HepG2 (cell line): ENCODE results near the gene MKX.

Source experiments
- CTCF ChIP-seq: sonication (generic); formaldehyde crosslinking; IDR thresholded peaks from 2 replicates; pipeline ENCODE4 v1.5.0; 2020; ENCODE audit warnings: mild to moderate bottlenecking, missing genetic modification reagents, moderate library complexity
- EP300 ChIP-seq, 3 experiments: sonication (generic) in 1 of 3; formaldehyde crosslinking in 1 of 3; IDR thresholded peaks; 2 replicates each; pipeline versions ENCODE4 v1.5.1 to v1.6.1; 2011 to 2020; ENCODE audit warnings: low read depth in 2 of 3, low read length in 2 of 3, borderline replicate concordance in 1 of 3, improper control_type of control experiment in 1 of 3, mild to moderate bottlenecking in 1 of 3, missing genetic modification reagents in 1 of 3, moderate library complexity in 1 of 3
- ESRRA ChIP-seq: sonication (generic); formaldehyde crosslinking; IDR thresholded peaks from 2 replicates; pipeline ENCODE4 v1.5.1; 2020; ENCODE audit warnings: mild to moderate bottlenecking, low read depth, missing genetic modification reagents
- KMT2A ChIP-seq: sonication (generic); formaldehyde crosslinking; IDR thresholded peaks from 2 replicates; pipeline ENCODE4 v1.4.0; 2020; ENCODE audit warnings: missing genetic modification reagents
- MAFK ChIP-seq, 2 experiments: IDR thresholded peaks in 1 of 2; conservative IDR thresholded peaks in 1 of 2; 2 replicates each; pipeline ENCODE4 v1.6.1; 2011; ENCODE audit warnings: improper control_type of control experiment in 2 of 2, low read length in 2 of 2
- POLR2A ChIP-seq, 2 experiments: IDR thresholded peaks; 2 replicates each; pipeline ENCODE4 v1.6.1; 2011; ENCODE audit warnings: low read depth in 2 of 2, low read length in 2 of 2, mild to moderate bottlenecking in 1 of 2, moderate library complexity in 1 of 2; ENCODE audit not compliant: insufficient read depth in 1 of 2
- RAD21 ChIP-seq: fragments of 450-650 bp; formaldehyde crosslinking; IDR thresholded peaks from 2 replicates; pipeline ENCODE4 v1.5.0; 2020; ENCODE audit warnings: mild to moderate bottlenecking
- RBFOX2 ChIP-seq: fragments of 200-400 bp; formaldehyde crosslinking; IDR thresholded peaks from 2 replicates; pipeline ENCODE4 v1.6.1; 2017; ENCODE audit warnings: low read depth, mild to moderate bottlenecking, low read length
- SP2 ChIP-seq: sonication (generic); formaldehyde crosslinking; IDR thresholded peaks from 2 replicates; pipeline ENCODE4 v1.5.1; 2020; ENCODE audit warnings: mild to moderate bottlenecking, missing genetic modification reagents
- ZBTB37 ChIP-seq: sonication (generic); formaldehyde crosslinking; IDR thresholded peaks from 2 replicates; pipeline ENCODE4 v1.4.0; 2020; ENCODE audit warnings: mild to moderate bottlenecking, missing genetic modification reagents
- ZC3H4 ChIP-seq: sonication (generic); formaldehyde crosslinking; IDR thresholded peaks from 2 replicates; pipeline ENCODE4 v1.4.0; 2020; ENCODE audit warnings: missing genetic modification reagents, borderline replicate concordance
- ZFP36 ChIP-seq: fragments of 150-350 bp; IDR thresholded peaks from 2 replicates; pipeline ENCODE4 v1.6.1; 2018; ENCODE audit warnings: borderline replicate concordance, low read length, low read depth; ENCODE audit not compliant: partially characterized antibody
- ZFX ChIP-seq: sonication (generic); formaldehyde crosslinking; IDR thresholded peaks from 2 replicates; pipeline ENCODE4 v1.4.0; 2020; ENCODE audit warnings: mild to moderate bottlenecking, low read depth, missing genetic modification reagents, moderate library complexity
- ZSCAN12 ChIP-seq: sonication (generic); formaldehyde crosslinking; IDR thresholded peaks from 2 replicates; pipeline ENCODE4 v1.9.0; 2021; ENCODE audit warnings: mild to moderate bottlenecking, missing genetic modification reagents

GRCh38 chr10:27673065-27673464 lies 72.6 kb downstream of the MKX start:
- no peak for TF ChIP-seq EP300 (IDR thresholded peaks at IDR 0.05; ENCODE audit: low read depth in 2 of 2, low read length in 2 of 2)
- TF ChIP-seq EP300 (CRISPR knock-in tag; IDR thresholded peaks at IDR 0.05; ENCODE audit: borderline replicate concordance), result no peak
- no peak for TF ChIP-seq CTCF (CRISPR knock-in tag)
- TF ChIP-seq ZFP36, result no peak
- TF ChIP-seq ZC3H4 (CRISPR knock-in tag), result no peak
- no peak for TF ChIP-seq ESRRA (CRISPR knock-in tag)
- TF ChIP-seq KMT2A (CRISPR knock-in tag), result no peak
- peak; percentile 9 to 70; a peak in 2 of 4 replicates for TF ChIP-seq MAFK (conservative IDR thresholded peaks at IDR 0.05 in 1 of 2, IDR thresholded peaks at IDR 0.05 in 1 of 2; ENCODE audit: low read length in 2 of 2)
- TF ChIP-seq POLR2A (IDR thresholded peaks at IDR 0.05; ENCODE audit: insufficient read depth in 1 of 2, low read depth in 2 of 2, low read length in 2 of 2), result no peak
- no peak for TF ChIP-seq SP2 (CRISPR knock-in tag)
- no peak for TF ChIP-seq RAD21 (CRISPR knock-in tag)
- TF ChIP-seq ZFX, result no peak
- no peak for TF ChIP-seq RBFOX2
- TF ChIP-seq ZBTB37 (CRISPR knock-in tag), result no peak
- TF ChIP-seq ZSCAN12, result no peak
